ENCODE data around the gene CCDC142.

Gene CCDC142

GRCh38 chr2:74454654-74455511 is 27.9 kb downstream of the CCDC142 start, which contains the start of gene INO80B:
INO80B (plus strand) TSS chr2:74455087; CDS start chr2:74455117, 30 bp downstream.
- Histone ChIP-seq H3K36me3 (ENCODE audit: control insufficient read depth, low read length) (peaks cover 9% of the 10 kb centered on the region), H3K9me3 (ENCODE audit: control insufficient read depth, insufficient read depth, low read length) (no peaks in the 10 kb centered on the region), H3K27me3 (ENCODE audit: control insufficient read depth, low read length) (no peaks in the 10 kb centered on the region), H3K79me2 (ENCODE audit: control insufficient read depth, low read length) (peaks cover 27% of the 10 kb centered on the region), H3K4me3 (ENCODE audit: low read length) (peak within 1 kb of the TSS; percentile 81), H3K27ac (ENCODE audit: low read depth, low read length) (no peak within 1 kb of the TSS), H4K20me1 (ENCODE audit: control insufficient read depth, insufficient read depth, low read depth, low read length) (no peaks in the 10 kb centered on the region), H3K4me1 (ENCODE audit: control insufficient read depth, low read length) (peaks cover 37% of the 10 kb centered on the region), H3K9me2 (replicated peaks; ENCODE audit: control insufficient read depth, low read length) (no peaks in the 10 kb centered on the region), H3K4me2 (ENCODE audit: low read length) (peak within 1 kb of the TSS; percentile 95), H3F3A (ENCODE audit: control insufficient read depth, insufficient read depth) (peaks cover 14% of the 10 kb centered on the region)
- TF ChIP-seq EZH2phosphoT487 (IDR thresholded peaks at IDR 0.05; ENCODE audit: borderline replicate concordance, low read length) (no peak), CTCF (IDR thresholded peaks at IDR 0.05; ENCODE audit: low read depth, low read length, poor library complexity, severe bottlenecking) (peak; percentile 13)

GRCh38 chr2:74450570-74451190 is 32.1 kb downstream of the CCDC142 start:
- peaks cover 8% of the 10 kb centered on the region for H3K79me2 ChIP-seq (ENCODE audit: control insufficient read depth, low read length)
- H3K9me2 ChIP-seq (replicated peaks; ENCODE audit: control insufficient read depth, low read length): no peaks in the 10 kb centered on the region
- H3K27ac ChIP-seq (ENCODE audit: low read depth, low read length): no peak overlapping the region
- H3K27me3 ChIP-seq (ENCODE audit: control insufficient read depth, low read length): peaks cover 5% of the 10 kb centered on the region; the same call in 1 of the 2 replicates
- no peaks in the 10 kb centered on the region for H4K20me1 ChIP-seq (ENCODE audit: control insufficient read depth, insufficient read depth, low read depth, low read length)
- peaks cover 5% of the 10 kb centered on the region for H3F3A ChIP-seq (ENCODE audit: control insufficient read depth, insufficient read depth)
- no peak overlapping the region for H3K4me2 ChIP-seq (ENCODE audit: low read length)
- no peaks in the 10 kb centered on the region for H3K9me3 ChIP-seq (ENCODE audit: control insufficient read depth, insufficient read depth, low read length)
- peaks cover 20% of the 10 kb centered on the region for H3K4me1 ChIP-seq (ENCODE audit: control insufficient read depth, low read length)
- no peaks in the 10 kb centered on the region for H3K36me3 ChIP-seq (ENCODE audit: control insufficient read depth, low read length)
- H3K4me3 ChIP-seq (ENCODE audit: low read length): no peak overlapping the region
- no peak for TF ChIP-seq CTCF (IDR thresholded peaks at IDR 0.05; ENCODE audit: low read depth, low read length, poor library complexity, severe bottlenecking)
- no peak for TF ChIP-seq EZH2phosphoT487 (IDR thresholded peaks at IDR 0.05; ENCODE audit: borderline replicate concordance, low read length)

GRCh38 chr2:74448771-74449170 is 34.0 kb downstream of the CCDC142 start:
- Histone ChIP-seq H3K4me3 (ENCODE audit: low read length) (no peak overlapping the region), H3K36me3 (ENCODE audit: control insufficient read depth, low read length) (no peaks in the 10 kb centered on the region), H3K9me3 (ENCODE audit: control insufficient read depth, insufficient read depth, low read length) (no peaks in the 10 kb centered on the region), H3F3A (ENCODE audit: control insufficient read depth, insufficient read depth) (peaks cover 5% of the 10 kb centered on the region), H3K4me1 (ENCODE audit: control insufficient read depth, low read length) (peaks cover 22% of the 10 kb centered on the region), H3K79me2 (ENCODE audit: control insufficient read depth, low read length) (no peaks in the 10 kb centered on the region), H3K9me2 (replicated peaks; ENCODE audit: control insufficient read depth, low read length) (no peaks in the 10 kb centered on the region), H3K4me2 (ENCODE audit: low read length) (no peak overlapping the region), H4K20me1 (ENCODE audit: control insufficient read depth, insufficient read depth, low read depth, low read length) (no peaks in the 10 kb centered on the region), H3K27ac (ENCODE audit: low read depth, low read length) (no peak overlapping the region), H3K27me3 (ENCODE audit: control insufficient read depth, low read length) (peaks cover 14% of the 10 kb centered on the region)
- TF ChIP-seq CTCF (IDR thresholded peaks at IDR 0.05; ENCODE audit: low read depth, low read length, poor library complexity, severe bottlenecking) (no peak), EZH2phosphoT487 (IDR thresholded peaks at IDR 0.05; ENCODE audit: borderline replicate concordance, low read length) (no peak)

All from DOHH2 (cell line).